GM06990 (cell line): ENCODE measurements around the gene RABGAP1.

Experiments
- DNase-seq: peaks from one replicate; pipeline ENCODE4 v3.0.0-alpha.2; 2011; ENCODE audit not compliant: insufficient read length; ENCODE audit errors: extremely low read depth
- H3K27me3 ChIP-seq: replicated peaks from 2 replicates; pipeline ENCODE4 v1.6.0; 2011; ENCODE audit warnings: low read length; ENCODE audit not compliant: control insufficient read depth, insufficient read depth
- H3K36me3 ChIP-seq: 2 replicates; pipeline ENCODE4 v1.5.1; 2011; ENCODE audit warnings: low read length; ENCODE audit not compliant: control insufficient read depth, insufficient read depth
- H3K4me3 ChIP-seq: replicated peaks from 2 replicates; pipeline ENCODE4 v1.5.1; 2011; ENCODE audit warnings: low read depth, mild to moderate bottlenecking, control low read depth, low read length
- TF ChIP-seq, protein P1 (sequence below): IDR thresholded peaks from 2 replicates; pipeline ENCODE4 v1.5.1; 2011; ENCODE audit warnings: low read length, control low read depth, mild to moderate bottlenecking, inconsistent platforms; ENCODE audit not compliant: insufficient read depth, poor library complexity, severe bottlenecking

RABGAP1 gene

DNA sequence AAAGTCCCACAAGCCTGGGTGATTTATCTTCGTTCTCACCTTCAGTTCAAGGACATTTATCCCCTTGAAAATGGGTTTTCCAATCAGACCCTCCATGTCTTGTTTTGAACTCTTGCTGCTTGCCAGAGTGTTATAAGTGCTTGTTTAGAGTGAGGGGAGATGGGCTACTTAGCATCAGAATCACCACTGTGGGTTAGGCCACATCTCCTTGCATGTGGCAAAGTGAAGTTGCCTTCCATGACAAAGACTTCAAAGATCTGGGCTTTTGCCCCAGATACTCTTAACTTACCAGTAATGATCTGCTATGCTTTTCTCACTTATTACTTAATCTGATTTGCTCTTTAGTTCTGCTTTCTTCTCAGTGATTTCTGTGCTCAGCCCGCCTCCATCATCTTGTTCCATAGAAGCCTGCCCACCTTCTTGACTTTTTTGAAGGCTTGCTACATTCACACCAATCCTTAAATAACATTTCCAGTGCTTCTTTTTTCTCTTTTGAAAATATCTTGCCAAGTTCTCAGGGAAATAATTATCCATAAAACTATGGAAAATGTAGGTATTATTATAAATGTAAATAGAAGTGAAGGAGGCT, 131.7 kb downstream of the RABGAP1 start:
- H3K27me3 ChIP-seq, result no peaks in the 10 kb centered on the region
- H3K36me3 ChIP-seq, result peaks cover 3% of the 10 kb centered on the region
- TF ChIP-seq, protein P1, sequence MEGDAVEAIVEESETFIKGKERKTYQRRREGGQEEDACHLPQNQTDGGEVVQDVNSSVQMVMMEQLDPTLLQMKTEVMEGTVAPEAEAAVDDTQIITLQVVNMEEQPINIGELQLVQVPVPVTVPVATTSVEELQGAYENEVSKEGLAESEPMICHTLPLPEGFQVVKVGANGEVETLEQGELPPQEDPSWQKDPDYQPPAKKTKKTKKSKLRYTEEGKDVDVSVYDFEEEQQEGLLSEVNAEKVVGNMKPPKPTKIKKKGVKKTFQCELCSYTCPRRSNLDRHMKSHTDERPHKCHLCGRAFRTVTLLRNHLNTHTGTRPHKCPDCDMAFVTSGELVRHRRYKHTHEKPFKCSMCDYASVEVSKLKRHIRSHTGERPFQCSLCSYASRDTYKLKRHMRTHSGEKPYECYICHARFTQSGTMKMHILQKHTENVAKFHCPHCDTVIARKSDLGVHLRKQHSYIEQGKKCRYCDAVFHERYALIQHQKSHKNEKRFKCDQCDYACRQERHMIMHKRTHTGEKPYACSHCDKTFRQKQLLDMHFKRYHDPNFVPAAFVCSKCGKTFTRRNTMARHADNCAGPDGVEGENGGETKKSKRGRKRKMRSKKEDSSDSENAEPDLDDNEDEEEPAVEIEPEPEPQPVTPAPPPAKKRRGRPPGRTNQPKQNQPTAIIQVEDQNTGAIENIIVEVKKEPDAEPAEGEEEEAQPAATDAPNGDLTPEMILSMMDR, result no peak
- no peak overlapping the region for H3K4me3 ChIP-seq
- DNase-seq, result no peak

DNA sequence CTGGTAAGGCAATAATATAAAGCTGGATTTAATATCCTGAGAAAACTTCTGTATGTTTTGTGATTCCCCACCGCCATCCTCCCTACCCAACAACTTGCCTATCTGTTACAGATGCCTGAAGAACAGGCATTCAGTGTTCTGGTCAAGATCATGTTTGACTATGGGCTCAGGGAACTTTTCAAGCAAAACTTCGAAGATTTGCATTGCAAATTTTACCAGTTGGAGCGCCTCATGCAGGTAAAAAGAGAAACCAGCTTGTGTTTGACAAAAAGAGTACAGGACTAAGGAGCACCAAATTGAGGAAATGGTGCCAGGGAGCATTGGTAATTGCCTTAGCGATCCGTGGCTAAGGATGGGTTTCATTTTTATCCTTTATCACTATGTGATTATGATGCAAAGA, 132.6 kb downstream of the RABGAP1 start:
- H3K36me3 ChIP-seq, result peaks cover 3% of the 10 kb centered on the region; the same call in 1 of the 2 replicates
- no peak for DNase-seq
- H3K27me3 ChIP-seq, result no peaks in the 10 kb centered on the region
- H3K4me3 ChIP-seq, result no peak overlapping the region
- TF ChIP-seq, protein P1, result no peak

DNA sequence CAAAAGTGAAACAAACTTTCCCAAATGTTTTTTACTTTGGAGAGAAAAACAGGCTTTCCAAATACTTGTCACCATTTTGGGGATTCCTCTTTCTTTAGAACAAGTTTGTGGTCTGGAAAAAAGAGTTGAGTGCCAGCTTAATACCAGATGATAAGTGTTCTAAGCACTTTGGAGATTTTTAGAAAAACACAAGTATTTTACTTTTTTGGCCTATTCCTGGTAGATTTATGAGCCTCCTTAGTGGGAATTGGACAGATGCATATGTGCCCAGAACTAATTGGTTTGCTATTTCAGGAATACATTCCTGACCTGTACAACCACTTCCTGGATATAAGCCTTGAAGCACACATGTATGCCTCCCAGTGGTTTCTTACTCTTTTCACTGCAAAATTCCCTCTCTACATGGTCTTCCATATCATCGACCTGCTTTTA, 133.2 kb downstream of the RABGAP1 start:
- TF ChIP-seq, protein P1, result no peak
- no peak for DNase-seq
- H3K36me3 ChIP-seq, result peaks cover 3% of the 10 kb centered on the region; the same call in 1 of the 2 replicates
- no peak overlapping the region for H3K4me3 ChIP-seq
- no peaks in the 10 kb centered on the region for H3K27me3 ChIP-seq

DNA sequence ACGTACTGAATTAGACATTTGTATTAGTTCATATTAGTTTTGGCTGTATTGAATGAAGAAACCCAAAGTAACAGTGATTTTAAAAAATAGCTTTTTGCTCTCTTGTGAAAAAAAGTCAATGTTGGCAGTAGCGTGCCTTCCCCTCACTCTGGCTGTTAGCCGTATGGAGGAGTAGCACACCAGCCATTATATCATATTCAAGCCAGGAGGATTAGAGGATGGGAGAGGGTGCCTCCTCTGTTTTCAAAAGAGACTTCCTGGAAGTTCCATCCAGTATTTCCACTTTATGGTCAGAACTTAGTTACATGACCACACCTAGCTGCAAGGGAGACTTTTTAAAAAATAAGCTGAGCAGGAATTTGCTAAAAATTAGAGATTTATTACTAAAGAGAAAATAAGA, 133.8 kb downstream of the RABGAP1 start:
- no peak for DNase-seq
- TF ChIP-seq, protein P1, result no peak
- H3K4me3 ChIP-seq, result no peak overlapping the region
- H3K36me3 ChIP-seq, result peaks cover 3% of the 10 kb centered on the region; the same call in 1 of the 2 replicates
- no peaks in the 10 kb centered on the region for H3K27me3 ChIP-seq

DNA sequence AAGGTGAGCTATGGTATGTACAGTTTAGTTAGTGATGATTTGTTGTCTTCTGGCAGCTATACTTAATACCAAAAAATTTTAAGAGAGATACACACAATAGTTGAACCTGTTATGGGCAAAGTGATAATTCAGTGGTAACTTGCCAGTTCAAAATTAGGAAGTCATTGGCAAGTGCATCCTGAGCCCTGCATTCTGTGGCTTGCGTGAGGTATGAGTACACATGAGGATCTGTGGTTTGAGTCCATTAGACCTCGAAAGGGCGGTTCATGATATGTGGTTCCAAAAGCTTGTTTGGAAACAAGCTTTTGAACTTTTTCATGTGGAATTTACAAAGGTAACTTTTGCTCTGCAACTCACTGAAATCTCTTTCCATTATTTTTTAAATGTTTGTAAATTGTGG, 139.6 kb downstream of the RABGAP1 start:
- H3K27me3 ChIP-seq, result no peaks in the 10 kb centered on the region
- H3K36me3 ChIP-seq, result peaks cover 10% of the 10 kb centered on the region
- no peak for DNase-seq
- H3K4me3 ChIP-seq, result no peak overlapping the region
- TF ChIP-seq, protein P1, result no peak

DNA sequence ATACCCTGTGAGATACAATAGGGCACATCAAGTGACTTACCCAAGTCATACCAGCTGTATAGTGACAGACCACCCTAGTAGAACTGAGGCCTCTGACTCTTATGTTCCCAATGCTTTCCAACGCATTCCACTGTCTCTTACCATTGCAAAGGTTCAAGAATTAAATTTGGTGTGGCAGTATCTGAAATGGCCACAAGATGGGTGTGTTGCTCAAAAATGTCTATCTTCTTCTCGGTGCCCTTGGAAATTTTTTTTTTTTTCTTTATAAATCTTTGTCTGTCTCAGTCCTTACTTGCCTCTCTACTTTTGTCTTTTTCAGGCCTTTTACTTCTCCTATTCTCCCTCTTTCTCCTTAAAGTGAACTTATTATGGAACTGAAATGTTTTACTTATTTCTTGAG, 141.0 kb downstream of the RABGAP1 start:
- Histone ChIP-seq H3K27me3 (no peaks in the 10 kb centered on the region), H3K4me3 (no peak overlapping the region), H3K36me3 (peaks cover 9% of the 10 kb centered on the region)
- DNase-seq, result no peak
- TF ChIP-seq, protein P1, result peak; percentile 58
